Neural cell (in vitro differentiated cells): Measurements from ENCODE around the gene FOXP2. TPM values are rescaled to one million over a fixed set of nuclear protein-coding genes. Genes with fewer than 3 reads are reported as not detected.

ENCODE experiments used
- H2AFZ ChIP-seq: fragments of 200-600, 300-800 bp; sonication (generic), shearing (Covaris generic); 2 replicates; pipeline ENCODE4 v1.6.0; 2014; ENCODE audit warnings: low read depth, mild to moderate bottlenecking, antibody characterized with exemption, low read length, moderate library complexity
- H3F3A ChIP-seq: fragments of 200-600 bp; shearing (Covaris generic); 2 replicates; pipeline ENCODE4 v1.6.1; 2016; ENCODE audit warnings: mild to moderate bottlenecking, moderate library complexity, mixed read lengths, antibody characterized with exemption, low read length; ENCODE audit not compliant: insufficient read depth, poor library complexity, severe bottlenecking
- H3K27ac ChIP-seq: fragments of 200-600, 300-800 bp; sonication (generic), shearing (Covaris generic); 2 replicates; pipeline ENCODE4 v1.5.1; 2014; ENCODE audit warnings: mild to moderate bottlenecking, low read length, moderate library complexity
- H3K27me3 ChIP-seq: fragments of 300-800, 200-600 bp; sonication (generic), shearing (Covaris generic); 2 replicates; pipeline ENCODE4 v1.6.0; 2014; ENCODE audit warnings: mild to moderate bottlenecking, low read depth, low read length, moderate library complexity; ENCODE audit not compliant: insufficient read depth
- H3K36me3 ChIP-seq: fragments of 300-800, 200-600 bp; sonication (generic), shearing (Covaris generic); 2 replicates; pipeline ENCODE4 v1.5.1; 2014; ENCODE audit warnings: mild to moderate bottlenecking, antibody characterized with exemption, low read length, moderate library complexity; ENCODE audit not compliant: insufficient read depth
- H3K4me2 ChIP-seq: fragments of 300-800, 200-600 bp; sonication (generic), shearing (Covaris generic); 2 replicates; pipeline ENCODE4 v1.6.0; 2014; ENCODE audit warnings: mild to moderate bottlenecking, low read length
- H3K4me3 ChIP-seq: fragments of 300-800, 200-600 bp; sonication (generic), shearing (Covaris generic); 2 replicates; pipeline ENCODE4 v1.5.1; 2014; ENCODE audit warnings: mild to moderate bottlenecking, low read length, moderate library complexity
- H3K79me2 ChIP-seq: fragments of 200-600 bp; shearing (Covaris generic); replicated peaks from 2 replicates; pipeline ENCODE4 v1.6.0; 2014; ENCODE audit warnings: mild to moderate bottlenecking, low read length, moderate library complexity; ENCODE audit not compliant: insufficient read depth
- H3K9ac ChIP-seq: fragments of 300-800, 200-600 bp; sonication (generic), shearing (Covaris generic); 2 replicates; pipeline ENCODE4 v1.6.1; 2016; ENCODE audit warnings: mild to moderate bottlenecking, low read length, mixed read lengths
- H3K9me2 ChIP-seq: fragments of 200-600 bp; shearing (Covaris generic); 2 replicates; pipeline ENCODE4 v1.6.1; 2016; ENCODE audit warnings: mild to moderate bottlenecking, low read length, mixed read lengths; ENCODE audit not compliant: insufficient read depth
- H3K9me3 ChIP-seq: fragments of 200-600, 300-800 bp; sonication (generic), shearing (Covaris generic); 2 replicates; pipeline ENCODE4 v1.6.1; 2016; ENCODE audit warnings: mild to moderate bottlenecking, mixed run types, low read length, moderate library complexity, mixed read lengths
- H4K20me1 ChIP-seq: fragments of 200-600 bp; shearing (Covaris generic); 2 replicates; pipeline ENCODE4 v1.6.1; 2016; ENCODE audit warnings: mild to moderate bottlenecking, mixed run types; ENCODE audit not compliant: insufficient read depth
- CTCF ChIP-seq: fragments of 450-650 bp; IDR thresholded peaks from 2 replicates; pipeline ENCODE4 v1.5.1; 2014; ENCODE audit warnings: antibody characterized with exemption, mild to moderate bottlenecking, moderate library complexity; ENCODE audit not compliant: poor library complexity, severe bottlenecking
- EP300 ChIP-seq: fragments of 450-650 bp; conservative IDR thresholded peaks from 2 replicates; pipeline ENCODE4 v1.6.1; 2014; ENCODE audit warnings: antibody characterized with exemption, mild to moderate bottlenecking, moderate library complexity; ENCODE audit not compliant: poor library complexity, severe bottlenecking
- EZH2 ChIP-seq: fragments of 200-600, 300-800 bp; shearing (Covaris generic), sonication (generic); IDR thresholded peaks from 2 replicates; pipeline ENCODE4 v1.6.1; 2014; ENCODE audit warnings: antibody characterized with exemption, low read length, borderline replicate concordance, mild to moderate bottlenecking; ENCODE audit not compliant: insufficient read depth, poor library complexity, severe bottlenecking
- MXI1 ChIP-seq: fragments of 450-650 bp; conservative IDR thresholded peaks from 2 replicates; pipeline ENCODE4 v1.6.1; 2014; ENCODE audit warnings: antibody characterized with exemption, mild to moderate bottlenecking; ENCODE audit not compliant: poor library complexity, severe bottlenecking
- POLR2AphosphoS5 ChIP-seq: IDR thresholded peaks from 2 replicates; pipeline ENCODE4 v1.6.1; 2012
- RAD21 ChIP-seq: fragments of 450-650 bp; conservative IDR thresholded peaks from 2 replicates; pipeline ENCODE4 v1.6.1; 2014; ENCODE audit warnings: antibody characterized with exemption, mild to moderate bottlenecking, moderate library complexity
- REST ChIP-seq: IDR thresholded peaks from 2 replicates; pipeline ENCODE4 v1.6.1; 2012; ENCODE audit warnings: borderline replicate concordance
- SMC3 ChIP-seq: fragments of 450-650 bp; conservative IDR thresholded peaks from 2 replicates; pipeline ENCODE4 v1.6.1; 2014; ENCODE audit warnings: antibody characterized with exemption, mild to moderate bottlenecking, moderate library complexity; ENCODE audit not compliant: poor library complexity
- TAF1 ChIP-seq: IDR thresholded peaks from 2 replicates; pipeline ENCODE4 v1.6.1; 2012; ENCODE audit warnings: low read depth
- polyA plus RNA-seq: library from polyadenylated mRNA; depleted of rRNA; stranded (reverse); fragments of >200 nt; gene quantifications from 2 replicates; pipeline ENCODE4 v1.2.3, GENCODE V29; 2014

The FOXP2 gene
- polyA plus RNA-seq, 1 donor from 2014 or later: 51.3 TPM

GRCh38 chr7:114589436-114589835 lies 174.8 kb downstream of the FOXP2 start:
- TF ChIP-seq REST: no peak
- TF ChIP-seq EZH2: no peak
- no peak for TF ChIP-seq SMC3
- no peak for TF ChIP-seq CTCF
- no peak for TF ChIP-seq EP300
- no peak for TF ChIP-seq MXI1
- TF ChIP-seq RAD21: no peak
- TF ChIP-seq POLR2AphosphoS5: no peak
- no peak for TF ChIP-seq TAF1
- Histone ChIP-seq H3K4me2 (no peak overlapping the region), H3K79me2 (no peaks in the 10 kb centered on the region), H2AFZ (no peak overlapping the region), H4K20me1 (no peaks in the 10 kb centered on the region), H3K9me3 (no peaks in the 10 kb centered on the region), H3K36me3 (no peaks in the 10 kb centered on the region), H3K27ac (no peak overlapping the region), H3F3A (no peaks in the 10 kb centered on the region), H3K27me3 (no peaks in the 10 kb centered on the region), H3K9me2 (no peaks in the 10 kb centered on the region), H3K9ac (no peak overlapping the region), H3K4me3 (no peak overlapping the region)

- no peak overlapping the region for H3K9ac ChIP-seq
- no peak overlapping the region for H2AFZ ChIP-seq
- no peak overlapping the region for H3K4me3 ChIP-seq
- H3K4me2 ChIP-seq: no peak overlapping the region
- no peaks in the 10 kb centered on the region for H3K9me2 ChIP-seq
- TF ChIP-seq RAD21: no peak
- TF ChIP-seq POLR2AphosphoS5: no peak
- TF ChIP-seq CTCF: no peak
- no peak for TF ChIP-seq SMC3
- TF ChIP-seq REST: no peak
- no peak for TF ChIP-seq TAF1
- TF ChIP-seq EP300: no peak
- TF ChIP-seq EZH2: no peak
- no peak for TF ChIP-seq MXI1
- H3F3A ChIP-seq: no peaks in the 10 kb centered on the region
- H3K79me2 ChIP-seq: no peaks in the 10 kb centered on the region
- H3K36me3 ChIP-seq: no peaks in the 10 kb centered on the region
- H3K27me3 ChIP-seq: no peaks in the 10 kb centered on the region
- no peaks in the 10 kb centered on the region for H4K20me1 ChIP-seq
- H3K9me3 ChIP-seq: no peaks in the 10 kb centered on the region
- no peak overlapping the region for H3K27ac ChIP-seq
Measured at GRCh38 chr7:114590298-114590697, 175.7 kb downstream of the FOXP2 start.
